Lung (tissue), 12 donors: Measurements from ENCODE around the gene RGS10. TPM values are rescaled to one million over a fixed set of nuclear protein-coding genes. Genes with fewer than 3 reads are reported as not detected.

ENCODE experiments used
- ATAC-seq: fragments of 200-7000 bp; cut with Tn5 transposase; one replicate; pipeline ENCODE4 v1.9.1; 2020; ENCODE audit warnings: moderate number of reproducible peaks; ENCODE audit not compliant: insufficient read depth, low FRiP score
- DNase-seq, 3 donors: peaks; one replicate each; pipeline ENCODE4 v3.0.0-alpha.2; 2013 to 2017
- H3K27ac ChIP-seq, 2 donors: one replicate each; pipeline ENCODE4 v1.5.1; 2013; ENCODE audit warnings: mild to moderate bottlenecking in 2 of 2, moderate library complexity in 2 of 2, control low read depth in 1 of 2, inconsistent platforms in 1 of 2, low read depth in 1 of 2, low read length in 1 of 2
- H3K27me3 ChIP-seq, 3 donors: one replicate each; pipeline ENCODE4 v1.5.1; 2013; ENCODE audit warnings: low read length in 2 of 3; ENCODE audit not compliant: control insufficient read depth in 3 of 3, insufficient read depth in 3 of 3
- H3K36me3 ChIP-seq, 4 donors: one replicate each; pipeline ENCODE4 v1.5.1; 2013; ENCODE audit warnings: low read length in 4 of 4, mild to moderate bottlenecking in 1 of 4, moderate library complexity in 1 of 4; ENCODE audit not compliant: control insufficient read depth in 4 of 4, insufficient read depth in 4 of 4
- H3K4me1 ChIP-seq, 5 donors: one replicate each; pipeline ENCODE4 v1.5.1; 2013; ENCODE audit warnings: low read length in 5 of 5, mild to moderate bottlenecking in 2 of 5, moderate library complexity in 1 of 5; ENCODE audit not compliant: control insufficient read depth in 5 of 5, insufficient read depth in 5 of 5
- H3K4me3 ChIP-seq: one replicate; pipeline ENCODE4 v1.5.1; 2013; ENCODE audit warnings: mild to moderate bottlenecking, control low read depth, moderate library complexity
- H3K9ac ChIP-seq, 2 donors: one replicate each; pipeline ENCODE4 v1.5.1; 2013; ENCODE audit warnings: low read length in 2 of 2, control low read depth in 1 of 2; ENCODE audit not compliant: insufficient read depth in 1 of 2
- H3K9me3 ChIP-seq, 4 donors: one replicate each; pipeline ENCODE4 v1.5.1; 2013; ENCODE audit warnings: low read length in 3 of 4, mild to moderate bottlenecking in 1 of 4, moderate library complexity in 1 of 4; ENCODE audit not compliant: control insufficient read depth in 4 of 4, insufficient read depth in 3 of 4
- CTCF ChIP-seq: IDR thresholded peaks from 2 replicates; pipeline ENCODE4 v1.5.1; 2012; ENCODE audit warnings: mild to moderate bottlenecking; ENCODE audit errors: control extremely low read depth, extremely low read depth
- WGBS, 2 donors: extraction: QIAGEN DNeasy Blood & Tissue Kit; methylation state at CpG; one replicate each; pipeline ENCODE4 v1.1.7; 2013; 5-methylcytosine and 5-hydroxymethylcytosine counted together
- polyA plus RNA-seq, 2 donors: library from polyadenylated mRNA; stranded (reverse); fragments of 200-250 nt; gene quantifications; one replicate each; pipeline ENCODE4 v1.2.1, GENCODE V29; 2013
- total RNA-seq, 2 donors: library from RNA; depleted of rRNA in 1 of 2; stranded (reverse); fragments of >200 nt in 1 of 2; gene quantifications; one replicate each; pipeline ENCODE4 v1.2.1, GENCODE V29; 2014 to 2021
- donor health status: control.
- donor health status: control.
- donor health status: Bipolar disorder and iron deficiency.
- donor health status: healthy.
- donor health status: DM: yes; HTN: yes; CAD: no.

RGS10 gene
- total and polyA plus RNA-seq, 4 donors = 17.0 to 43.4 (median 29.8) TPM

- no peaks in the 10 kb centered on the region for H3K9me3 ChIP-seq
- no peak for ATAC-seq
- no peaks in the 10 kb centered on the region for H3K36me3 ChIP-seq
- WGBS, 2 donors = 90 to 94% methylated on average over 5 of the region's 5 CpGs
- TF ChIP-seq CTCF = no peak
- H3K4me1 ChIP-seq = peaks cover 0 to under 1% (median 0%) of the 10 kb centered on the region in 5 donors
- no peaks in the 10 kb centered on the region for H3K27me3 ChIP-seq
- no peak for DNase-seq
- H3K27ac ChIP-seq = no peak overlapping the region
- H3K9ac ChIP-seq = no peak overlapping the region
- H3K4me3 ChIP-seq = no peak overlapping the region
These were observed 17.4 kb downstream of the RGS10 start for GRCh38 chr10:119525116-119525515.

- ATAC-seq (no peak), DNase-seq (no peak)
- Histone ChIP-seq H3K4me1 (no peaks in the 10 kb centered on the region), H3K36me3 (no peaks in the 10 kb centered on the region), H3K27ac (no peak overlapping the region), H3K27me3 (no peaks in the 10 kb centered on the region), H3K4me3 (no peak overlapping the region), H3K9ac (no peak overlapping the region), H3K9me3 (no peaks in the 10 kb centered on the region)
- WGBS, 2 donors = 92 to 94% methylated on average over 13 of the region's 13 CpGs
- TF ChIP-seq CTCF = no peak
These were observed 17.8 kb downstream of the RGS10 start for GRCh38 chr10:119524720-119525070.

GRCh38 chr10:119523895-119524719 is 18.4 kb downstream of the RGS10 start:
- 90 to 95% methylated on average over 19 of the region's 19 CpGs for WGBS, 2 donors
- Histone ChIP-seq H3K9ac (no peak overlapping the region), H3K36me3 (no peaks in the 10 kb centered on the region), H3K4me3 (no peak overlapping the region), H3K9me3 (no peaks in the 10 kb centered on the region), H3K27ac (no peak overlapping the region), H3K27me3 (no peaks in the 10 kb centered on the region), H3K4me1 (no peaks in the 10 kb centered on the region)
- no peak for DNase-seq
- ATAC-seq = no peak
- TF ChIP-seq CTCF = no peak
